Endothelial cell of umbilical vein (primary cell): ENCODE results near the gene SKIC3.

Experiments used
- CTCF ChIP-seq, 2 donors: IDR thresholded peaks; 1 replicate in 1 of 2; 2 replicates in 1 of 2; pipeline ENCODE4 v1.5.1; 2011; ENCODE audit warnings: low read length in 2 of 2, mild to moderate bottlenecking in 2 of 2, moderate library complexity in 2 of 2, control low read depth in 1 of 2, inconsistent platforms in 1 of 2, low read depth in 1 of 2; ENCODE audit not compliant: insufficient read depth in 1 of 2; ENCODE audit errors: extremely low read depth in 1 of 2
- EZH2 ChIP-seq: IDR thresholded peaks from 2 replicates; pipeline ENCODE4 v1.6.1; 2012; ENCODE audit warnings: borderline replicate concordance, low read depth, mild to moderate bottlenecking, moderate library complexity, low read length, inconsistent platforms; ENCODE audit not compliant: severe bottlenecking
- FOS ChIP-seq: IDR thresholded peaks from 2 replicates; pipeline ENCODE4 v1.6.1; 2011; ENCODE audit warnings: mild to moderate bottlenecking, low read length, moderate library complexity, borderline replicate concordance; ENCODE audit not compliant: insufficient read depth
- GATA2 ChIP-seq: IDR thresholded peaks from 2 replicates; pipeline ENCODE4 v1.7.0; 2011; ENCODE audit warnings: low read depth, mild to moderate bottlenecking, moderate library complexity, mixed read lengths, low read length; ENCODE audit not compliant: insufficient read length, insufficient read depth
- JUN ChIP-seq: IDR thresholded peaks from 2 replicates; pipeline ENCODE4 v1.6.1; 2011; ENCODE audit warnings: borderline replicate concordance, low read depth; ENCODE audit not compliant: insufficient read length, insufficient read depth
- MAX ChIP-seq: IDR thresholded peaks from 2 replicates; pipeline ENCODE4 v1.6.1; 2011; ENCODE audit not compliant: insufficient read depth, insufficient read length
- POLR2A ChIP-seq: IDR thresholded peaks from 2 replicates; pipeline ENCODE4 v1.6.1; 2012; ENCODE audit warnings: low read depth, mild to moderate bottlenecking, control low read depth, low read length
- POLR2AphosphoS5 ChIP-seq: IDR thresholded peaks from 2 replicates; pipeline ENCODE4 v1.6.1; 2012; ENCODE audit warnings: low read depth, mild to moderate bottlenecking, control low read depth, low read length, moderate library complexity; ENCODE audit not compliant: insufficient read depth

- TF ChIP-seq CTCF (IDR thresholded peaks at IDR 0.05; ENCODE audit: extremely low read depth in 1 of 2, insufficient read depth in 1 of 2, low read depth in 1 of 2, low read length in 2 of 2) (no peak), EZH2 (no peak), POLR2A (no peak), JUN (no peak), GATA2 (no peak), MAX (no peak), POLR2AphosphoS5 (no peak), FOS (no peak)
Observed at GRCh38 chr5:95563367-95563766, 8.6 kb upstream of the SKIC3 start.
